Naive thymus-derived CD8-positive, alpha-beta T cell (primary cell): ENCODE measurements around the gene ELL2. TPM values are rescaled to one million over a fixed set of nuclear protein-coding genes. Genes with fewer than 3 reads are reported as not detected.

Experiments used
- ATAC-seq, 2 donors: fragments of 150-1000 bp; cut with Tn5 transposase in 1 of 2; sonication (Bioruptor Pico), chemical (Tn5 transposase) in 1 of 2; 1 replicate in 1 of 2; 2 replicates in 1 of 2; pipeline ENCODE4 v1.10.0; 2021; ENCODE audit warnings: mild to moderate bottlenecking in 2 of 2, moderate library complexity in 2 of 2
- POLR2A ChIA-PET: fragments of 350-600 bp; sonication (Branson Sonifier 250); formaldehyde crosslinking; loops from one replicate; lab custom pipeline; 2021; ENCODE audit warnings: antibody characterized with exemption; lab: Charles Lee
- DNase-seq, 10 donors: peaks; one replicate each; pipeline versions ENCODE4 v3.0.0 to v3.0.0-alpha.2; 2020 to 2022
- H3K27ac Mint-ChIP-seq, 10 donors: one replicate each; pipeline ENCODE4 v1.8.0; 2020 to 2022; ENCODE audit warnings: mild to moderate bottlenecking in 10 of 10, mixed read lengths in 10 of 10, moderate library complexity in 4 of 10, inconsistent platforms in 1 of 10
- H3K27me3 Mint-ChIP-seq, 5 donors: one replicate each; pipeline ENCODE4 v1.8.0; 2021 to 2022; ENCODE audit warnings: mixed read lengths in 5 of 5
- H3K36me3 Mint-ChIP-seq, 3 donors: one replicate each; pipeline ENCODE4 v1.8.0; 2020 to 2022; ENCODE audit warnings: mixed read lengths in 3 of 3, mild to moderate bottlenecking in 2 of 3, inconsistent platforms in 1 of 3
- H3K4me1 Mint-ChIP-seq, 4 donors: one replicate each; pipeline ENCODE4 v1.8.0; 2021 to 2022; ENCODE audit warnings: mixed read lengths in 4 of 4
- H3K4me3 Mint-ChIP-seq, 10 donors: one replicate each; pipeline ENCODE4 v1.8.0; 2020 to 2022; ENCODE audit warnings: mild to moderate bottlenecking in 10 of 10, mixed read lengths in 10 of 10, moderate library complexity in 6 of 10, inconsistent platforms in 1 of 10
- H3K9me3 Mint-ChIP-seq, 9 donors: one replicate each; pipeline ENCODE4 v1.8.0; 2020 to 2022; ENCODE audit warnings: mixed read lengths in 9 of 9, mild to moderate bottlenecking in 3 of 9, inconsistent platforms in 1 of 9, moderate library complexity in 1 of 9
- polyA plus RNA-seq, 3 donors: library from polyadenylated mRNA; unstranded; fragments of 300-500 nt; fragmentation: Illumina TruSeq; gene quantifications; one replicate each; pipeline ENCODE4 v1.2.3, GENCODE V29; 2021
- total RNA-seq, 8 experiments: library from RNA in 2 of 8; stranded (reverse) in 2 of 8; gene quantifications; one replicate each; pipeline ENCODE4 v1.2.3 and lab custom pipeline; 2021 to 2026

ELL2 gene
- total RNA-seq (10 to 100 TPM; 13.0 to 13.8 TPM), polyA plus RNA-seq (1 to 10 TPM; 1.8 to 3.1 (median 1.9) TPM), total RNA-seq (lab: John Stamatoyannopoulos, UW) (20.9 to 103 (median 45.0) reads per million in 6 experiments)

DNA sequence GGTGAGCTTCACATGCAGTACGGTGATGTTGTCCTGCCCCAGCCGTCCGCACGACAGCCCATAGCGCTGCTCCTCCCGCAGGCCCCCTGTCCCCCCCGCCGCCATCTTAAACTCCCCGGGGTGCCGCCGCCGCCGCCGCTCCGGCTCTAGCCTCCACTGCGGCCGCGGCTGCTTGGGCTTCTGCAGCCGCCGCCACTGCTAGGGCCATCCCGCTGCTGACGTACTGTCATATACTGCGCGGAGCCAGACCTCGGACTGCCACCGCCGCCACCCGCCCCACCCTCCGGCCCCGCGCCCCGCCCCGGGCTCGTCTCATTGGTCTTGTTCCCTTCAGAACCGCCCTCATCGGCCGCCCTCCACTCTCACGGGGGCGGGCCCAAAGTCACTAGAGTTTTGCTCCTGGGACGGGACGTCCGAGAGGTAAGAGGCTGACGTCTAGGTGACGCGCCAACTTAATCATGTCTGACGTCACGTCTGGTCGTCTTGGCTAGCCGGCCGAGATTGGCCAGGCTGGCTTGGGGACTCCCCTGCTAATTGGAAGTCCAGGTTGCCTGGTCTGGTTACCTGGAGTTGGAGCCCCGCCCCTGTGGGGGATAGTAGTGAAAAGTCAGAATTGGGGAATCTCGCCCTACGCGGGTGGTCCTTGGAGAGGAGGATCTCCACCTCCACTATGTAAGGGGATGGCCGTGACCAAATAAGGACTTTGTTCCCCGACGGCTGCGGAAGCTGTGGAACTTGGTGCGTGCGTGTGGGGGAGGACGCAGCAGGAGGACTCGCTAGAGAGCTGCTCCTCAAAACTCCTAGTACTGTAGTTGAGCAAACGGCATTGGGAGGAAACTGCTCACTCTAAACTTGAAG lies at the start of gene ELL2:
ELL2 (minus strand) TSS at position 235 of the 858 bp plus-strand sequence; CDS start at position 105, 130 bp downstream.
- peak; percentile 84 to 86 for ATAC-seq
- Mint-ChIP-seq H3K27ac (peak within 1 kb of the TSS; percentile 85 to 100 (median 98)), H3K36me3 (no peaks in the 10 kb centered on the region), H3K27me3 (peaks cover 0 to 3% (median 0%) of the 10 kb centered on the region in 5 donors), H3K4me1 (peaks cover 32 to 47% (median 35%) of the 10 kb centered on the region in 4 donors), H3K9me3 (no peaks in the 10 kb centered on the region), H3K4me3 (peak within 1 kb of the TSS; percentile 90 to 98 (median 96))
- peak; percentile 89 to 98 (median 94) for DNase-seq
- POLR2A ChIA-PET, result interaction anchor here (0.6 to 1.2 kb wide), 3 partner anchors 12 to 277 kb away, joined by 3 to 5 read pairs (median 4); no protein-coding TSS in a partner anchor

DNA sequence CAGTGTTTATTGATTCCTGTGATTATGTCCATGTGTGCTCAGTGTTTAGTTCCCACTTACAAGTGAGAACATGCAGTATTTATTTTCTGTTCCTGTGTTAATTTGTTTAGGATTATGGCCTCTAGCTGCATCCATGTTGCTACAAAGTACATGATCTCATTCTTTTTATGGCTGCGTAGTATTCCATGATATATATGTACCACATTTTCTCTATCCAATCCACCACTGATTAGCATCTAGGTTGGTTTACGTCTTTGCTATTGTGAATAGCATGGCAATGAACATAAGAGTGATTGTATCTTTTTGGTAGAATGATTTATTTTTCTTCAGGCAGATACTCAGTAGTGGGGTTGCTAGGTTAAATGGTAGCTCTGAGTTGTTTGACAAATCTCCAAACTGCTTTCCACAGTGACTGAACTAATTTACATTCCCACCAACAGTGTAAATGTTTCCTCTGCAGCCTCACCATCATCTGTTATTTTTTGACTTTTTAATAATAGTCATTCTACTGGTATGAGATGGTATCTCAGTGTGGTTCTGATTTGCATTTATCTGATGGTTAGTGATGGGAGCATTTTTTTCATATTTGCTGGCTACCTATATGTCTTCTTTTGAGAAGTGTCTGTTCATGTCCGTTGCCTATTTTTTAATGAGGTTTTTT lies 47.5 kb upstream of the ELL2 start:
- H3K36me3 Mint-ChIP-seq, result no peaks in the 10 kb centered on the region
- no peaks in the 10 kb centered on the region for H3K4me1 Mint-ChIP-seq
- H3K9me3 Mint-ChIP-seq, result peaks cover 0 to 7% (median 2%) of the 10 kb centered on the region in 9 donors
- H3K4me3 Mint-ChIP-seq, result no peak overlapping the region
- POLR2A ChIA-PET, result no interaction called here
- H3K27ac Mint-ChIP-seq, result no peak overlapping the region
- no peak for ATAC-seq
- DNase-seq, result no peak
- H3K27me3 Mint-ChIP-seq, result no peaks in the 10 kb centered on the region

DNA sequence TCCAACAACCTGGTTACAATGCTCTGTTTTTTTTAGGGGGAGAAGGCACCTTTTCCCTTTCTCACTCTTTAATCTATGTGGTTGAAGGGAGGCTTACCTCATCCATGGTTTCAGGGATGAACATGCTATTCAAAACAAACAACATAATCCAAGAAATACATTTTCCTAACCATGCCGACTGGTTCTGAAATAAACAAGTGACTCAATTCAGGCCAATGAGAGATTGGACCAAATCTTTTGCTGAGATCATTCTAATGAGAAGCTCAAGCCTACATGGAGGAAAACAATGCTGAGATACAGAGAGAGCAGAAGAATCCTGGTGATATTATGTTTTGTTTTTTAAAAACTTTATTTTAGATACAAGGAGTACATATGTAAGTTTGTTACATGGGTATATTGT lies 46.8 kb upstream of the ELL2 start:
- no peak for ATAC-seq
- DNase-seq, result no peak
- no peaks in the 10 kb centered on the region for H3K4me1 Mint-ChIP-seq
- no peaks in the 10 kb centered on the region for H3K36me3 Mint-ChIP-seq
- H3K4me3 Mint-ChIP-seq, result no peak overlapping the region
- H3K27me3 Mint-ChIP-seq, result no peaks in the 10 kb centered on the region
- POLR2A ChIA-PET, result no interaction called here
- H3K27ac Mint-ChIP-seq, result no peak overlapping the region
- peaks cover 0 to 7% (median 2%) of the 10 kb centered on the region in 9 donors for H3K9me3 Mint-ChIP-seq

DNA sequence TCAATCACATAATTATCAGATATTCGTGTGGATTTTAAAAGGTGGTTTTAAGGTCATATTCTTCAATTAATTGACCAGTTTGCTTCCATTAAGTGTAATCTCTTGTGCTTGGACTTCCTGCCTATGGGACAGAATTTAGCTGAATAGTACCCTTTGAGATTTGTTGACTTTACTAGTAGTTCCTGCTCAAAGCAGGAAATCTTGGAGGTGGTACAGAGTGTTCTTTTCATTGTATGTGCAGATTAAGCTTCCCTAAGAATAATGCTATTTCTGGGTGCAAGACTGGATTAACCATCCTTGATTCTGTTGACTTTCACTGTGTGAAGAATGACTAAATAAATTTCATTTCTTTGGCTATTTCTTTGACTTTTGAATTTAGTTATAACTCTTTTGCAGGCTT lies 45.4 kb upstream of the ELL2 start:
- no peak for ATAC-seq
- H3K4me3 Mint-ChIP-seq, result no peak overlapping the region
- H3K36me3 Mint-ChIP-seq, result no peaks in the 10 kb centered on the region
- POLR2A ChIA-PET, result no interaction called here
- H3K27ac Mint-ChIP-seq, result no peak overlapping the region
- no peak for DNase-seq
- peaks cover 0 to 5% (median 0%) of the 10 kb centered on the region in 9 donors for H3K9me3 Mint-ChIP-seq
- H3K27me3 Mint-ChIP-seq, result no peaks in the 10 kb centered on the region
- no peaks in the 10 kb centered on the region for H3K4me1 Mint-ChIP-seq

DNA sequence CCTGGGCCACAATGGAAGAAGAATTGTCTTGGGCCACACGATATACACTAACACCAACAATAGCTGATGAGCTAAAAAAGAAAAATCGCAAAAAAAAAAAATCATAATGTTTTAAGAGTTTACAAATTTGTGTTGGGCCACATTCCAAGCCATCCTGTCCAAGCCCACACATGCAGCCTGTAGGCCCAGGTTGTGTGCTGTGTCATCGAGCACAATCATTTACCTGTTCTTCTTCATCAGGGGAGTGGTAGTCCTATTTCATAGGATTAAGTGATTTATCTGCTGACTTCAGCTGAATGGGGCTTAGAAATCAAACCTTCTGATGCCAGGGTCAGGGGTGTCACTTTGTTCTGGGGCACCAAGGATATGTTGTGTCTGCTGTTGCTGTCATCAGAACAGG lies 44.6 kb upstream of the ELL2 start:
- DNase-seq (no peak), ATAC-seq (no peak)
- POLR2A ChIA-PET, result no interaction called here
- no peaks in the 10 kb centered on the region for H3K36me3 Mint-ChIP-seq
- peaks cover 0 to 5% (median 0%) of the 10 kb centered on the region in 9 donors for H3K9me3 Mint-ChIP-seq
- no peaks in the 10 kb centered on the region for H3K4me1 Mint-ChIP-seq
- no peak overlapping the region for H3K27ac Mint-ChIP-seq
- no peaks in the 10 kb centered on the region for H3K27me3 Mint-ChIP-seq
- H3K4me3 Mint-ChIP-seq, result no peak overlapping the region

DNA sequence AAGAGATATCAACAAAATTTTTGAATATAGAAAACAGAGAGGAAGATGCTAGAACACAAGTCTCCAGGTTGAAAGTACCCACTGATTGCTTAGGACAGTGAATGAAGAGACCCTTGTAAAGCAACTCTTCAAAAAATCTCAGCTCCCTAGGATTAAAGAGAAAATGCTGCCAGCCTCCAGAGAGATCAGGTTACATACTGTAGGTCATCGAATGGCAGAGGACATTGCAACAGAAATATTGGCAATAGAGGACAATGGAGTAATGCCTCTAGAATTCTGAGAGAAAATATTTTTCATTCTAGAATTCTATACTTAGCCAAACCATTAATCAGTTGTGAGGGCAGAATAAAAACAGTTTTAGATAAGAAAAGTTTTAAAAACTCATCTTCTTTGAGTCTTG lies 43.1 kb upstream of the ELL2 start:
- ATAC-seq (no peak), DNase-seq (no peak)
- Mint-ChIP-seq H3K36me3 (no peaks in the 10 kb centered on the region), H3K4me1 (no peaks in the 10 kb centered on the region), H3K9me3 (peaks cover 0 to 5% (median 0%) of the 10 kb centered on the region in 9 donors), H3K4me3 (no peak overlapping the region), H3K27ac (no peak overlapping the region), H3K27me3 (peaks cover 0 to 5% (median 0%) of the 10 kb centered on the region in 5 donors)
- POLR2A ChIA-PET, result no interaction called here

DNA sequence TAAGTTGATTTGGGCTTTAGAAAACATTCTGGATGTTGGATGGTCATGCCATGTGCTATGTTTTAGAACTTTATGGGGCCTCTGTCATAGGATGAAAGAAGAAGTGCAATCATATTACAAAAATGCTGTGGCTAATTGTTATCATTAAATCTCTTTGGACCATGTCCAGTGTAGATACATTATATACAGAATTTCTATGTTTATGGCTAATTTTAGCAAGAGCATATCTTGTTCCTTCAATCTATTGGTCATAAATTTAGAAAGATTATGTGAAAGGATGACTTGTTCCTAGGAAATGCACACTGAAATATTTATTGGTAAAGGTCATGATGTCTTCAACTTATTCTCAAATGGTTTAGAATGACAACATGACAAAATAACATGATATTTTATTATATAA lies 42.4 kb upstream of the ELL2 start:
- no peaks in the 10 kb centered on the region for H3K36me3 Mint-ChIP-seq
- no peak for ATAC-seq
- H3K4me1 Mint-ChIP-seq, result no peaks in the 10 kb centered on the region
- H3K27ac Mint-ChIP-seq, result no peak overlapping the region
- POLR2A ChIA-PET, result no interaction called here
- peaks cover 0 to 5% (median 0%) of the 10 kb centered on the region in 5 donors for H3K27me3 Mint-ChIP-seq
- peaks cover 0 to 3% (median 0%) of the 10 kb centered on the region in 9 donors for H3K9me3 Mint-ChIP-seq
- no peak for DNase-seq
- H3K4me3 Mint-ChIP-seq, result no peak overlapping the region

DNA sequence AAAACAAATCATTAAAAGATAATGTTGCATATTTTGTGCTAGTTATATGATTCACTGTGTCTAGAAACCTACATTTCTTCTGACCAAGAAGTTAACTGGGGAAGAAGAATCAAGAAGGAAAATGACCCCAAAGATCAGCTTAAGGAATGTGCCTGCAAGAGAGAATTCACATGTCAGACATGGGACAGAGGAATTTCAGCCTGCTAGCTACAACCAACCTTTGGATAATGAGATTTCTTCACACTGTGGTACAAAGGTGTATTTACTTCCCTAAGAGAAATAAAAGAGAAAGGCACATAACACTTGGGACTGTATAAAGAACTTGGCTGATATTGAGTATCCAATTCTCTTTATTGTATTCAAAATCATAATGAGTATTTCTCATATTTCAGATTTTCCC lies 39.6 kb upstream of the ELL2 start:
- no peak overlapping the region for H3K27ac Mint-ChIP-seq
- H3K27me3 Mint-ChIP-seq, result peaks cover 0 to 5% (median 5%) of the 10 kb centered on the region in 5 donors
- no peaks in the 10 kb centered on the region for H3K4me1 Mint-ChIP-seq
- no peak for ATAC-seq
- no peak for DNase-seq
- POLR2A ChIA-PET, result no interaction called here
- no peaks in the 10 kb centered on the region for H3K9me3 Mint-ChIP-seq
- H3K4me3 Mint-ChIP-seq, result no peak overlapping the region
- H3K36me3 Mint-ChIP-seq, result no peaks in the 10 kb centered on the region

DNA sequence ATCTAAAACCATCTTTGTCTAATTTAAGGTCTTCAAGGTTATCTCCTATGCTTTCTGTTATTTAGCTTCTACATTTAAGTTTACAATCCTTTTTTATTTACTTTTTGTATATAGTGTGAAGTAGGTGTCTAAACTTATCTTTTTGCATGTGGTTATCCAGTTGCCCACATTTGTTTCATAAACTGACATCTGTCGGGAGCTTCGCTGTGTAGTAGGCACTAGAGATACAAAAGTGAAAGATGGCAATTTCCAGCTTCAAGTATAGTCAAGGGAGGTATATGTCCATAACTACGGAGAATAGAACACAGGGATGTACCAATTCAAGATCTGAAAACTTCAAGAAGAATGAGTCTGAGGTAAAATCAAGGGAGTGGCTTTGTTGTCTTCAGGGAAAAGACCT lies 38.7 kb upstream of the ELL2 start:
- Mint-ChIP-seq H3K9me3 (no peaks in the 10 kb centered on the region), H3K4me3 (no peak overlapping the region), H3K27me3 (peaks cover 0 to 5% (median 5%) of the 10 kb centered on the region in 5 donors), H3K36me3 (no peaks in the 10 kb centered on the region), H3K4me1 (no peaks in the 10 kb centered on the region), H3K27ac (no peak overlapping the region)
- ATAC-seq (no peak), DNase-seq (no peak)
- POLR2A ChIA-PET, result no interaction called here

DNA sequence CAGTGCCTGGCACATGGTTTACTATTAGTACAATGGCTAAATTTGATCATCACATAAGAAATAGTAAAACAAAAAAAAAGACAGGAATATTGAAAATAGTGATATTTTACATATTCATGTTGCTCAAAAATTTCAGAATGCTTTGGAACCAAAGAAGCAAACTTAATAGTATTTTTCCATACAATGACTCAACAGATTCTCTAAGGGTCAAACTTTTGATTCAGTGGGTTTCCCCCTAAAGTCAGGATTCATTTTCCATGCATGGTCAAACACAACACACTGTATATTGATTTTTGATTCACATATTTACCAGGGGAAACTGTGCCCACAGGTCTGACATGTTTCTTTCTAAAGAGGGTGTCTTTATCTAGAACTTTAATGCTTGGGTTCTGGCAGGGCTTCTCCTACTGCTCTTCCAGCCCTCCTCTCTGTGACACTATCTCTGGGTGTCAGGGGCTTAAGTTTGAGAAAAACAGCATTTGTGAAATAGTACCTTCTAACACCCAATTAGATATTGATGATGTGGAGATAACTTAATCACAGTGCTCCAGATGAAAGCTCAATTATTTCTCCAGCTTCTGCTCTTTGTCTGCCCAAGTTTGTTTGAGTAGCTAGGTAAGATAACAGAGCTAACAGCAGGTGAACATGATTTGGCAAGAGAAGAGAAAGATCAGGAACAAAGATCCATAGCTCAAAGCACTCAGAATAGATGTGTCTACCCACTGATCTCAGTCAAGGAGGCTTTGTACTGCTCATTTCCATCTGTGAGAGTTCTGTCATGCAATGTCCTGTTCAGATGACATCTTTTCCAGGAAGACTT lies 35.5 kb upstream of the ELL2 start:
- Mint-ChIP-seq H3K9me3 (no peaks in the 10 kb centered on the region), H3K4me3 (no peak overlapping the region), H3K36me3 (no peaks in the 10 kb centered on the region), H3K27ac (no peak overlapping the region), H3K27me3 (peaks cover 0 to 5% (median 5%) of the 10 kb centered on the region in 5 donors), H3K4me1 (no peaks in the 10 kb centered on the region)
- POLR2A ChIA-PET, result interaction anchor here (0.6 kb wide), 1 partner anchor 1379 kb away, joined by 3 read pairs; the partner anchor contains the start of genes KIAA0825 and SLF1
- ATAC-seq (no peak), DNase-seq (no peak)

DNA sequence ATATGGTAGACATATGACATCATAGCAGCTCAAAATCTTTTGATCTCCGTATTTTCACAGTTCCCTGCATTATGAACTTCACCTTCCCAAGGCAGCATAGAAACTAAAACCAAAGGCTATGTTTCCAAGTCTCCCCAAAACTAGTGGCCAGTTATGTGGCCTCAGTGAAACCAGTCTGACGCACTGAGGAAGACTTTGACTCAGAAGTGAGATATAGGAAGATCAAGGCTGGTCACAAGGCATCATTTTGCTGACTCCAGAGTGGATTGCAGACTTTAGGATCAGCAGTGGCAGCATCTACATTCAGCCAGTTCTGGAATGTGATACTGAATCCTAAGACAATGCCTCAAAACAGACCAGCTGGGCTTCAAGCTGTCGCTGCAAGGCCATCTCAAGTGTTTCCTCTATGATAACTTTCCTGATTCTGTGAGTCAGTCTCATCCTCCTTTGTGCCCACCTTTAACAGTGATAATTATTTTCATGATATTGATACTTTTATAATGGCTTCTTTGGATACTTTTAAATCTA lies 34.4 kb upstream of the ELL2 start:
- ATAC-seq, result no peak
- Mint-ChIP-seq H3K27ac (no peak overlapping the region), H3K4me3 (no peak overlapping the region), H3K27me3 (peaks cover 0 to 6% (median 5%) of the 10 kb centered on the region in 5 donors), H3K4me1 (no peaks in the 10 kb centered on the region), H3K36me3 (no peaks in the 10 kb centered on the region), H3K9me3 (no peaks in the 10 kb centered on the region)
- POLR2A ChIA-PET, result no interaction called here
- no peak for DNase-seq

DNA sequence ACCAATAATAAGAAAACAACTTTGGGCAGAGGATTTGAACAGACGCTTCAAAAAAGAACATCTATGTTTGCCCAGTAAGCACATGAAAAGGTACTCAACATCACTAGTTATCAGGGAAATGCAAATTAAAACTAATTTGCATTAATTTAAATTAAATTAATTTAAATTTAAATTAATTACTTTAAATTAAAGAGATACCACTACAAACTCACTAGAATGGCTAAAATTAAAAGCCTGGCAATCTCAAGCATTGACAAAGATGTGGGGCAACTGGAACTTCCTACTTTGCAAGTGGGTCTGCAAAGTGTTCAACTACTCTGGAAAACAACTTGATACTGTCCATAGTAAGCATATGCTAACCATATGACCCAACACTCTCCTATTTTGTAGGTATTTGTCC lies 32.1 kb upstream of the ELL2 start:
- Mint-ChIP-seq H3K27me3 (peaks cover 0 to 5% (median under 1%) of the 10 kb centered on the region in 5 donors), H3K4me1 (no peaks in the 10 kb centered on the region), H3K36me3 (no peaks in the 10 kb centered on the region), H3K27ac (no peak overlapping the region), H3K9me3 (no peaks in the 10 kb centered on the region), H3K4me3 (no peak overlapping the region)
- POLR2A ChIA-PET, result no interaction called here
- ATAC-seq (no peak), DNase-seq (no peak)
